ENCODE measurements around the gene KBTBD2.
"Not testable (repeated sequence)": the region's sequence is repeated elsewhere in the genome, so short reads cannot be mapped to it uniquely, and the experiment has no call there.

Gene KBTBD2

GRCh38 chr7:32848655-32849054 lies 42.9 kb downstream of the KBTBD2 start:
- DNase-seq, result not testable (repeated sequence)

- DNase-seq, result peak; percentile 89 to 91
Observed at GRCh38 chr7:32846630-32847225, 44.8 kb downstream of the KBTBD2 start.

GRCh38 chr7:32844748-32845147 lies 46.8 kb downstream of the KBTBD2 start:
- DNase-seq, result not testable (repeated sequence)

GRCh38 chr7:32843763-32844162 lies 47.8 kb downstream of the KBTBD2 start:
- not testable (repeated sequence) for DNase-seq

- DNase-seq, result not testable (repeated sequence)
Observed at GRCh38 chr7:32839846-32840245, 51.7 kb downstream of the KBTBD2 start.

GRCh38 chr7:32828996-32829752 lies 62.4 kb downstream of the KBTBD2 start:
- not testable (repeated sequence) for DNase-seq
